ENCODE results near the gene LRBA. TPM values are rescaled to one million over a fixed set of nuclear protein-coding genes. Genes with fewer than 3 reads are reported as not detected.

Gene LRBA
- total and polyA plus RNA-seq, 9 of the 15 experiments (the other 6 are each of a cell fraction or from before 2014, with no cell fraction given), result 24.2 to 88.7 (median 59.7) TPM

- TF ChIP-seq, protein P1, sequence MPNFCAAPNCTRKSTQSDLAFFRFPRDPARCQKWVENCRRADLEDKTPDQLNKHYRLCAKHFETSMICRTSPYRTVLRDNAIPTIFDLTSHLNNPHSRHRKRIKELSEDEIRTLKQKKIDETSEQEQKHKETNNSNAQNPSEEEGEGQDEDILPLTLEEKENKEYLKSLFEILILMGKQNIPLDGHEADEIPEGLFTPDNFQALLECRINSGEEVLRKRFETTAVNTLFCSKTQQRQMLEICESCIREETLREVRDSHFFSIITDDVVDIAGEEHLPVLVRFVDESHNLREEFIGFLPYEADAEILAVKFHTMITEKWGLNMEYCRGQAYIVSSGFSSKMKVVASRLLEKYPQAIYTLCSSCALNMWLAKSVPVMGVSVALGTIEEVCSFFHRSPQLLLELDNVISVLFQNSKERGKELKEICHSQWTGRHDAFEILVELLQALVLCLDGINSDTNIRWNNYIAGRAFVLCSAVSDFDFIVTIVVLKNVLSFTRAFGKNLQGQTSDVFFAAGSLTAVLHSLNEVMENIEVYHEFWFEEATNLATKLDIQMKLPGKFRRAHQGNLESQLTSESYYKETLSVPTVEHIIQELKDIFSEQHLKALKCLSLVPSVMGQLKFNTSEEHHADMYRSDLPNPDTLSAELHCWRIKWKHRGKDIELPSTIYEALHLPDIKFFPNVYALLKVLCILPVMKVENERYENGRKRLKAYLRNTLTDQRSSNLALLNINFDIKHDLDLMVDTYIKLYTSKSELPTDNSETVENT (CRISPR knock-in tag; IDR thresholded peaks at IDR 0.05), result no peak
- TF ChIP-seq DACH1 (IDR thresholded peaks at IDR 0.05; ENCODE audit: partially characterized antibody) (no peak), POLR2B (IDR thresholded peaks at IDR 0.05; ENCODE audit: low read depth, partially characterized antibody) (no peak), MIER1 (IDR thresholded peaks at IDR 0.05; ENCODE audit: low read depth) (no peak), GATAD2B (IDR thresholded peaks at IDR 0.05; ENCODE audit: borderline replicate concordance) (no peak), EP400 (IDR thresholded peaks at IDR 0.05) (no peak), DDX20 (tag; IDR thresholded peaks at IDR 0.05; ENCODE audit: low read depth) (no peak), RB1 (IDR thresholded peaks at IDR 0.05; ENCODE audit: low read depth) (no peak), ZSCAN32 (CRISPR knock-in tag; IDR thresholded peaks at IDR 0.05) (no peak), L3MBTL2 (IDR thresholded peaks at IDR 0.05) (no peak), CTCF (IDR thresholded peaks at IDR 0.05 in 2 of 3, conservative IDR thresholded peaks at IDR 0.05 in 1 of 3; ENCODE audit: insufficient read depth in 2 of 3, low read depth in 1 of 3, low read length in 3 of 3) (no peak), GTF2B (IDR thresholded peaks at IDR 0.05; ENCODE audit: extremely low read depth, insufficient read length) (no peak), ZNF766 (CRISPR knock-in tag; conservative IDR thresholded peaks at IDR 0.05) (no peak)
These were observed 635.6 kb downstream of the LRBA start (continued) for GRCh38 chr4:150379454-150379853.

Measured in K562 (cell line).